ENCODE results near the gene FAM83G.
"Not testable (repeated sequence)": the region's sequence is repeated elsewhere in the genome, so short reads cannot be mapped to it uniquely, and the experiment has no call there.

Gene FAM83G

DNA sequence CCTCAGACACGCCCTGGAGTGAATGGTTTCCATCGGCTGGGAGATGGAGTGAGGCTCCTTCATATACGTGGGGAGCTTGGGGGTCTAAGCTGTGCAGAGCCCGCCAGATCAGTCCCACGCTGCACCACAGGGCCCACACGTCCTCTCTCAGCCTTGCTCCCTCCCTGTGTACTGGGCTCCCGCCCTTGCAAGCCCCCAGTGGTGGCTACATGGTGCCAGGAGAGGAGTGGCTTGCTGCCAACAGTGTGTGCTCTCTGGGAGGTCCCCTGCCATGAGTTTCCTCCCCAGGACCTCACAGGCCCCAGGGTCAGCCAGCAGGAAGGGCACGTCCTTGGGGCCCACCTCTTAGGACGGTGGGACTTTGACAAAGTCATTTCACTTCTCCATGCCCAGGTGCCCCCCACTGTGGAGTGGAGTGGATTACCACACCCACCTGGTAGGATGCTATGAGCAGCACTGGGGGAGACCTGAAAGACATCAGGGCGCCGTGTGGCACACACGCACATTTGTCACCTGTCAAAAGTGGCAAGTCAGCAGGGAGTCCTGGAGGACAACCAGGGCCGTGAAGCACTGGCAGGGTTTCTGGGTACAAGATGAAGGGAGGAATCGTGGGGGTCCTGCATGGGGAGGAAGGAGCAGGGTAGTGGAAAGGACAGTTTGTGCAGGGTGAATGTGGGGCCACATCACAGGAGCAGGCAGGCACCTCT is 38.9 kb downstream of the FAM83G start:
- TF ChIP-seq POLR2A (IDR thresholded peaks at IDR 0.05; ENCODE audit: low read length) (no peak), GATA1 (IDR thresholded peaks at IDR 0.05; ENCODE audit: low read depth, low read length) (no peak)
- no peak for DNase-seq

DNA sequence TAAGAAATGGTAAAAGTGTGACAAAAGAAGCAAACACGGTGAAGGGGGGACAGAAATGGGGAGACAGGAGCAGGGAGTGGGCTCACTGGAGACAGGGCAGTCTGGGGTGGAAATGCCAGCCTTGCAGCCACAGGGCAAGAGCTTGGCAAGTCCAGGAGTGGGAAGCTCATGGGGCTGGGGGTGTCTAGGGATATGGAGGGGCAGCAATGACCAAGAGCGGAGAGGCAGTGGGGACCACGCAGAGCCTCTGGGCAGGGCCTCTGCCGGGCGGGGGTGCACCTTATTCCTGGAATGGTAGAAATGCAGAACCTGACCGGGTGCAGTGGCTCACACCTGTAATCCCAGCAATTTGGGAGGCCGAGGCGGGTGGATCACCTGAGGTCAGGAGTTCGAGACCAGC is 40.0 kb downstream of the FAM83G start:
- no peak for DNase-seq
- TF ChIP-seq POLR2A (IDR thresholded peaks at IDR 0.05; ENCODE audit: low read length) (no peak), GATA1 (IDR thresholded peaks at IDR 0.05; ENCODE audit: low read depth, low read length) (no peak)

DNA sequence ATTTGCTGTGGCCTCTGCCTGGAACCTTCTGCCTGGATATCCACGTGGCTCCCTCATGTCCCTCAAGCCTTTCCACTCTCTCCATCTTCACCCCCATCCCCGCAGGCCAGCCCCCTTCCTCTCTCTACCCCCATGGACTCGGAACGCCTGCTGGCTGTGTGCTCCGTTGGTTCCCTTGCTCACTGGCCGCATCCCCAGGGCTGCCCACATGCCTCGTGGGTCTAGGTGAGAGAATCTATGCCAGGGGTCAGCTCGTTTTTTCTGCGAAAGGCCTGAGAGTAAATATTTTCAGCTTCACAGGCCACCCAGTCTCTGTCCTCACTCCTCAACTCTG is 40.6 kb downstream of the FAM83G start:
- DNase-seq, result no peak
- no peak for TF ChIP-seq GATA1 (IDR thresholded peaks at IDR 0.05; ENCODE audit: low read depth, low read length)
- TF ChIP-seq POLR2A (IDR thresholded peaks at IDR 0.05; ENCODE audit: low read length), result no peak

GRCh38 chr17:18963126-18964017 is 41.2 kb downstream of the FAM83G start:
- no peak for DNase-seq
- TF ChIP-seq POLR2A (IDR thresholded peaks at IDR 0.05; ENCODE audit: low read length) (no peak), GATA1 (IDR thresholded peaks at IDR 0.05; ENCODE audit: low read depth, low read length) (no peak)

GRCh38 chr17:18962494-18962815 is 42.1 kb downstream of the FAM83G start:
- DNase-seq, result no peak
- TF ChIP-seq POLR2A (IDR thresholded peaks at IDR 0.05; ENCODE audit: low read length), result no peak
- TF ChIP-seq GATA1 (IDR thresholded peaks at IDR 0.05; ENCODE audit: low read depth, low read length), result no peak

GRCh38 chr17:18961634-18962493 is 42.7 kb downstream of the FAM83G start:
- no peak for DNase-seq

DNA sequence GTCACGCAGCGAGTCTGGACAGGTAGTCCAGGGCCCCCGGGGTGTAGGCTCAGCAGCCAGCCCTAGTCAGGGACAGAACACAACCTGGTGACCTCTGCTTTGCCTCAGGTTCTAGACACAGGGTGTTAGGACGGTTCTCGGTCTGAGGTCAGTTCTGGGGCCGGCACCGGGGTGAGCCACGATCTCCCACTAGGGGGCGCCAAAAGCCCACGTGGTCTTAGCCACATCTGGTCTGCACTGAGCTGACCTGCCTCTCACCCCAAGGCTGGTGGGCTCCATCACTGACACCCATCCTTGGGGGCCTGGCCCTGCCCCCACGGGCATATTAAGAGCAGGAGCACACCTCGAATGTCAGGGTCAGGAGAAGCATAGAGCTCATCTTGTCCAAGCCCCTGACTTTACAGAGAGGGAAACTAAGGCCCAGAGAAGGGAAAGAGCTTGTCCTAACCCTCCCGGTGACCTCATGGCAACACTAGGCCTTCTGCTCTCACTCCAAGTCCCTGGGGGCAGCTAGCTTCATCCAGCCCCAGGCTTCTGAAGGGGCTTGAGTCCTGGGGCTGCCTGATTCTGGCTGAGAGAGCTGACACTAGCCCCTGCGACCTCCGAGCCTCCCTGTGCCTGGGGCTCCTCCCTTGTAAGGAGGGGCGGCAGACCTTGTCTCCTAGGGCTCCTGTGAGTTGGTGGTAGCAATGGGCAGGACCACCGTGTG is 43.6 kb downstream of the FAM83G start:
- TF ChIP-seq POLR2A (IDR thresholded peaks at IDR 0.05; ENCODE audit: low read length) (no peak), GATA1 (IDR thresholded peaks at IDR 0.05; ENCODE audit: low read depth, low read length) (no peak)
- DNase-seq, result peak; percentile 68 to 86

More at GRCh38 chr17:18961634-18962493, 42.7 kb downstream of the FAM83G start:
- no peak for TF ChIP-seq GATA1 (IDR thresholded peaks at IDR 0.05; ENCODE audit: low read depth, low read length)

DNA sequence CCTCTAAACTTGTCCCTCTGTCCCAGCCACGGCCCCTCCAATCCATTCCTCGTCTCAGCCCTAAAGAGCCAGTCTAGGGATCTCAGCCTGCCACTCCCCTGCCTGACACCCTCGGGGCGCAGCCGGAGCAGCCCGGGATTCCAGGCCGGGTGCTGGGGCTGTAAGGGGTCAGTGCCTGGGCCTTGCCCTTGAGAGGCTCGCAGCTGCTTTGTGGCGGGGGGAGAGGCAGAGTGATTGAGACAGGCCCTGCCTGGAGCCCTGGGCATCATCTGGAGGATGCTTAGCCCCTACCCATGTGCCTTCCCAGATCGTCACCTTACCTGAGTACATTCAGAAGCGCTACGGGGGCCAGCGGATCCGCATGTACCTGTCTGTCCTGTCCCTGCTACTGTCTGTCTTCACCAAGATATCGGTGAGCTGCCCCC is 44.3 kb downstream of the FAM83G start:
- DNase-seq, result no peak
- TF ChIP-seq GATA1 (IDR thresholded peaks at IDR 0.05; ENCODE audit: low read depth, low read length), result no peak

GRCh38 chr17:18959845-18960240 is 44.7 kb downstream of the FAM83G start:
- no peak for DNase-seq
- TF ChIP-seq GATA1 (IDR thresholded peaks at IDR 0.05; ENCODE audit: low read depth, low read length), result no peak
- no peak for TF ChIP-seq POLR2A (IDR thresholded peaks at IDR 0.05; ENCODE audit: low read length)

DNA sequence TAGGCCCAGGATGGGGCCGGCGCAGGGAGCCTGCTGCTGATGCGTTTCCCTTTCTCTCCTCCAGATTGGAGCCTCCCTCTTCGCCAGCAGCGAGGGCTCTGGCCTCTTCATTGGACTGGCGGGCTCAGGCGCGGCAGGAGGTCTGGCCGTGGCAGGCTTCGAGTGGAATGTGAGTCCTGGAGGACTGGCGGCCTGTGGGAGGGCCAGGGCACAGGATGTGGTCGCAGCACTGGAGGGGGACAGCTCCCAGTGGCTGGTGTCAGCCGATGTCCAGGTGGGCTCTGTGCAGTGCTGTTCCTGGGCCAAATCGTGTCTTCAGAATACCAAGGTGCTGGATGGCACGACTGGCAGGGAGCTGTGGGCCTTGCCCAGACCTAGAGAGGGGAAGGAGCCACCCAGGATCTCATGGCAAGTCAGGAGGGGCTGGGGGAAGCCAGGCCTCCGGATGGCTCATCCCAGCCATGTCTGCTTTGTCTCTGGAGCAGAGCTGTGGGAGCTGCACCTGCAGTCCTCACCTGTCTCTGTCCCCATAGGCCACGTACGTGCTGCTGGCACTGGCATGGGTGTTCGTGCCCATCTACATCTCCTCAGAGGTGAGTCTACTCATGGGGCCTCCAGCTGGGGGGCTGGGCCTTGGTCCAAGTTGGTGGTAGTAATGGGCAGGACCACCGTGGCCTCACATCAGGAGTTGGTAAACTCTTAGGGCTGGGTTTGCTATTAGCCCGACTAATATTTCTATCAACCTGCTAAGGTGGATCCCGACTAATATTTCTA is 45.3 kb downstream of the FAM83G start:
- DNase-seq, result no peak
- TF ChIP-seq POLR2A (IDR thresholded peaks at IDR 0.05; ENCODE audit: low read length), result no peak
- no peak for TF ChIP-seq GATA1 (IDR thresholded peaks at IDR 0.05; ENCODE audit: low read depth, low read length)

DNA sequence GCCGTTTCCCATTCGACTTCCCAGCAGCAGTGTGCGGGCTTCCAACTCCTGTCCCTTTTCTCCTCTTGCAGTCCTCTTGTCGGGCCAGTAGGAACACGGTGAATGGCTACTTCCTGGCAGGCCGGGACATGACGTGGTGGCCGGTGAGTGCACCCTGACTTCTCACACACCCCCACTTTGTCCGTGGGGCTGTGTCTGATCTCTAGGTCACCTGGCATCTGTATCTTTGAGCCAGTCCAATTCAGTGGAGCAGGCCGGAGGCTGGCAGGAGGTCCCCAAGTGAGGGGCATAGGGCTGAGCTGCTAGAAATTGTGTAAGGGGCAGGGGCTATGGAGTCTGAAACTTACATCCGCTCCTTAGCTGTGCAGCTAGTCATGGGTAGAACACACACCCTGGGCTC is 46.0 kb downstream of the FAM83G start:
- TF ChIP-seq POLR2A (IDR thresholded peaks at IDR 0.05; ENCODE audit: low read length), result no peak
- no peak for TF ChIP-seq GATA1 (IDR thresholded peaks at IDR 0.05; ENCODE audit: low read depth, low read length)
- no peak for DNase-seq

GRCh38 chr17:18957831-18958230 is 46.7 kb downstream of the FAM83G start:
- TF ChIP-seq POLR2A (IDR thresholded peaks at IDR 0.05; ENCODE audit: low read length), result no peak
- TF ChIP-seq GATA1 (IDR thresholded peaks at IDR 0.05; ENCODE audit: low read depth, low read length), result no peak

DNA sequence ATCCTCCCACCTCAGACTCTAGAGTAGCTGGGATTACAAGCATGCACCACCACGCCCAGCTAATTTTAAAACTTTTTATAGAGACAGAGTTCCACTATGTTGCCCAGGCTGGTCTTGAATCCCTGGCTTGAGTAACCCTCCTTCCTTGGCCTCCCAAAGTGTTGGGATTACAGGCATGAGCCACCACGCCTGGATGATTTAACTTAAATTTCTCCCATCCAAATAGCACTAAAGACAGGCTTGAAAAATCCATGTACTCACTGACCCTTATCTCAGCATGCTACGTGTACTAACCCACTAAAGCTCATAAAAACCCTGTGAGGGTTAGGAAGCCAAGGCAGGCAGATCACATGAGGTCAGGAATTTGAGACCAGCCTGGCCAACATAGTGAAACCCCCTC is 48.0 kb downstream of the FAM83G start:
- TF ChIP-seq GATA1 (IDR thresholded peaks at IDR 0.05; ENCODE audit: low read depth, low read length) (no peak), POLR2A (IDR thresholded peaks at IDR 0.05; ENCODE audit: low read length) (no peak)

More at GRCh38 chr17:18957831-18958230, 46.7 kb downstream of the FAM83G start:
- DNase-seq, result no peak

GRCh38 chr17:18956021-18956420 is 48.5 kb downstream of the FAM83G start:
- not testable (repeated sequence) for DNase-seq

More for the DNA sequence above, 48.0 kb downstream of the FAM83G start:
- DNase-seq, result no peak
